ENCODE data around the gene TMEM198. TPM values are rescaled to one million over a fixed set of nuclear protein-coding genes. Genes with fewer than 3 reads are reported as not detected.

Gene TMEM198
- total and polyA plus RNA-seq, 9 of the 15 experiments (the other 6 are each of a cell fraction or from before 2014, with no cell fraction given): 0.03 to 3.8 (median 1.0) TPM

DNA sequence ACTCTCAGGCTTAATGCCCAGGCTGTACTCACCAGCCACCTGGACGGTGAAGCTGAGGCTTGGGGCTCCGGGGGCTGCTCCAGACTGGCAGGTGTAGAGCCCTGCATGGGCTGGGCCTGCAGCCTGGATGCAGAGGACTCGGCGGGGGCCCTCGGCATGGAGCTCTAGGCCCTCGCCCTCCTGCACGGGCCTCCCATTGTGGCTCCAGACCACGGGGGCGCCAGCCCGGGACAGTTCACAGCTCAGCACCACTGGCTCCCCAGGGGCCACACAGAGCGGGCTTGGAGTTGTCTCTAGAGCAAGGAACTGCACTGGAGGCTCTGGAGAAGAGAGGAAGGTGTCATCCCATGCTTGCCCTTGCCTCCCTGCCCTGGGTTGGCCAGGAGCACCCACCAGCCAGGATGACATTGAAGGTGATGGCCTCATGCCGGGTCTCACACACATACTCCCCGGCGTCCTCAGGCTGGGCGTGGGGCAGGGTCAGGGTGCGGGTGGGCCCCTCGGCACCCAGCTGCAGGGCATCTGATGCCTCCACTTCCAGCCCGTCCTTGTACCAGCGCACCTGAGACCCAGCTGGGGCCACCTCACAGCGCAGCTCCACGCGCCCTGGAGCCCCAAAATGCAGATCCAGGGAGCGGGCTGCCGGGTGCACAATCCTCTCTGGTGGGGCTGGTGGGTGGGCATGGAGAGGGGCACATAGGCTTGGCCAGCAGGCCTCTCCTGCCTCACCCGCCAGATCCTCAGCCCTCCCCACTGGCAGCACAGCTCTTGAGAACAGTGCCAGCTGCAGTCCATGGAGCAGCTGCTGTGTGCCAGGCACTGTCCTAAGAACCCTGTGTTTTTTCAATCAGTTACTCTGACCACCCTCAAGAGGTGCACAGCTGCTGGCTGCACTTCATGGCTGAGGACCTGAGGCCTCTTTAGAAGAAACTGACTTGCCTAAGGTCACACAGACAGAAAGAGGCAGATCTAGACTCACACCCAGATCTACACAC is 14.3 kb downstream of the TMEM198 start (continued):
- TF ChIP-seq, protein P1, sequence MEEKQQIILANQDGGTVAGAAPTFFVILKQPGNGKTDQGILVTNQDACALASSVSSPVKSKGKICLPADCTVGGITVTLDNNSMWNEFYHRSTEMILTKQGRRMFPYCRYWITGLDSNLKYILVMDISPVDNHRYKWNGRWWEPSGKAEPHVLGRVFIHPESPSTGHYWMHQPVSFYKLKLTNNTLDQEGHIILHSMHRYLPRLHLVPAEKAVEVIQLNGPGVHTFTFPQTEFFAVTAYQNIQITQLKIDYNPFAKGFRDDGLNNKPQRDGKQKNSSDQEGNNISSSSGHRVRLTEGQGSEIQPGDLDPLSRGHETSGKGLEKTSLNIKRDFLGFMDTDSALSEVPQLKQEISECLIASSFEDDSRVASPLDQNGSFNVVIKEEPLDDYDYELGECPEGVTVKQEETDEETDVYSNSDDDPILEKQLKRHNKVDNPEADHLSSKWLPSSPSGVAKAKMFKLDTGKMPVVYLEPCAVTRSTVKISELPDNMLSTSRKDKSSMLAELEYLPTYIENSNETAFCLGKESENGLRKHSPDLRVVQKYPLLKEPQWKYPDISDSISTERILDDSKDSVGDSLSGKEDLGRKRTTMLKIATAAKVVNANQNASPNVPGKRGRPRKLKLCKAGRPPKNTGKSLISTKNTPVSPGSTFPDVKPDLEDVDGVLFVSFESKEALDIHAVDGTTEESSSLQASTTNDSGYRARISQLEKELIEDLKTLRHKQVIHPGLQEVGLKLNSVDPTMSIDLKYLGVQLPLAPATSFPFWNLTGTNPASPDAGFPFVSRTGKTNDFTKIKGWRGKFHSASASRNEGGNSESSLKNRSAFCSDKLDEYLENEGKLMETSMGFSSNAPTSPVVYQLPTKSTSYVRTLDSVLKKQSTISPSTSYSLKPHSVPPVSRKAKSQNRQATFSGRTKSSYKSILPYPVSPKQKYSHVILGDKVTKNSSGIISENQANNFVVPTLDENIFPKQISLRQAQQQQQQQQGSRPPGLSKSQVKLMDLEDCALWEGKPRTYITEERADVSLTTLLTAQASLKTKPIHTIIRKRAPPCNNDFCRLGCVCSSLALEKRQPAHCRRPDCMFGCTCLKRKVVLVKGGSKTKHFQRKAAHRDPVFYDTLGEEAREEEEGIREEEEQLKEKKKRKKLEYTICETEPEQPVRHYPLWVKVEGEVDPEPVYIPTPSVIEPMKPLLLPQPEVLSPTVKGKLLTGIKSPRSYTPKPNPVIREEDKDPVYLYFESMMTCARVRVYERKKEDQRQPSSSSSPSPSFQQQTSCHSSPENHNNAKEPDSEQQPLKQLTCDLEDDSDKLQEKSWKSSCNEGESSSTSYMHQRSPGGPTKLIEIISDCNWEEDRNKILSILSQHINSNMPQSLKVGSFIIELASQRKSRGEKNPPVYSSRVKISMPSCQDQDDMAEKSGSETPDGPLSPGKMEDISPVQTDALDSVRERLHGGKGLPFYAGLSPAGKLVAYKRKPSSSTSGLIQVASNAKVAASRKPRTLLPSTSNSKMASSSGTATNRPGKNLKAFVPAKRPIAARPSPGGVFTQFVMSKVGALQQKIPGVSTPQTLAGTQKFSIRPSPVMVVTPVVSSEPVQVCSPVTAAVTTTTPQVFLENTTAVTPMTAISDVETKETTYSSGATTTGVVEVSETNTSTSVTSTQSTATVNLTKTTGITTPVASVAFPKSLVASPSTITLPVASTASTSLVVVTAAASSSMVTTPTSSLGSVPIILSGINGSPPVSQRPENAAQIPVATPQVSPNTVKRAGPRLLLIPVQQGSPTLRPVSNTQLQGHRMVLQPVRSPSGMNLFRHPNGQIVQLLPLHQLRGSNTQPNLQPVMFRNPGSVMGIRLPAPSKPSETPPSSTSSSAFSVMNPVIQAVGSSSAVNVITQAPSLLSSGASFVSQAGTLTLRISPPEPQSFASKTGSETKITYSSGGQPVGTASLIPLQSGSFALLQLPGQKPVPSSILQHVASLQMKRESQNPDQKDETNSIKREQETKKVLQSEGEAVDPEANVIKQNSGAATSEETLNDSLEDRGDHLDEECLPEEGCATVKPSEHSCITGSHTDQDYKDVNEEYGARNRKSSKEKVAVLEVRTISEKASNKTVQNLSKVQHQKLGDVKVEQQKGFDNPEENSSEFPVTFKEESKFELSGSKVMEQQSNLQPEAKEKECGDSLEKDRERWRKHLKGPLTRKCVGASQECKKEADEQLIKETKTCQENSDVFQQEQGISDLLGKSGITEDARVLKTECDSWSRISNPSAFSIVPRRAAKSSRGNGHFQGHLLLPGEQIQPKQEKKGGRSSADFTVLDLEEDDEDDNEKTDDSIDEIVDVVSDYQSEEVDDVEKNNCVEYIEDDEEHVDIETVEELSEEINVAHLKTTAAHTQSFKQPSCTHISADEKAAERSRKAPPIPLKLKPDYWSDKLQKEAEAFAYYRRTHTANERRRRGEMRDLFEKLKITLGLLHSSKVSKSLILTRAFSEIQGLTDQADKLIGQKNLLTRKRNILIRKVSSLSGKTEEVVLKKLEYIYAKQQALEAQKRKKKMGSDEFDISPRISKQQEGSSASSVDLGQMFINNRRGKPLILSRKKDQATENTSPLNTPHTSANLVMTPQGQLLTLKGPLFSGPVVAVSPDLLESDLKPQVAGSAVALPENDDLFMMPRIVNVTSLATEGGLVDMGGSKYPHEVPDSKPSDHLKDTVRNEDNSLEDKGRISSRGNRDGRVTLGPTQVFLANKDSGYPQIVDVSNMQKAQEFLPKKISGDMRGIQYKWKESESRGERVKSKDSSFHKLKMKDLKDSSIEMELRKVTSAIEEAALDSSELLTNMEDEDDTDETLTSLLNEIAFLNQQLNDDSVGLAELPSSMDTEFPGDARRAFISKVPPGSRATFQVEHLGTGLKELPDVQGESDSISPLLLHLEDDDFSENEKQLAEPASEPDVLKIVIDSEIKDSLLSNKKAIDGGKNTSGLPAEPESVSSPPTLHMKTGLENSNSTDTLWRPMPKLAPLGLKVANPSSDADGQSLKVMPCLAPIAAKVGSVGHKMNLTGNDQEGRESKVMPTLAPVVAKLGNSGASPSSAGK (IDR thresholded peaks at IDR 0.05): no peak
- TF ChIP-seq ZBTB9 (CRISPR knock-in tag; IDR thresholded peaks at IDR 0.05) (no peak), ZBTB34 (CRISPR knock-in tag; IDR thresholded peaks at IDR 0.05) (no peak), RBBP5 (IDR thresholded peaks at IDR 0.05; ENCODE audit: borderline replicate concordance, insufficient read depth, low read length, poor library complexity, severe bottlenecking) (no peak)
- TF ChIP-seq, protein P2, sequence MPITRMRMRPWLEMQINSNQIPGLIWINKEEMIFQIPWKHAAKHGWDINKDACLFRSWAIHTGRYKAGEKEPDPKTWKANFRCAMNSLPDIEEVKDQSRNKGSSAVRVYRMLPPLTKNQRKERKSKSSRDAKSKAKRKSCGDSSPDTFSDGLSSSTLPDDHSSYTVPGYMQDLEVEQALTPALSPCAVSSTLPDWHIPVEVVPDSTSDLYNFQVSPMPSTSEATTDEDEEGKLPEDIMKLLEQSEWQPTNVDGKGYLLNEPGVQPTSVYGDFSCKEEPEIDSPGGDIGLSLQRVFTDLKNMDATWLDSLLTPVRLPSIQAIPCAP (CRISPR knock-in tag; IDR thresholded peaks at IDR 0.05; ENCODE audit: borderline replicate concordance): no peak

All from K562 (cell line).